ENCODE measurements around the gene GSAP.

DNA sequence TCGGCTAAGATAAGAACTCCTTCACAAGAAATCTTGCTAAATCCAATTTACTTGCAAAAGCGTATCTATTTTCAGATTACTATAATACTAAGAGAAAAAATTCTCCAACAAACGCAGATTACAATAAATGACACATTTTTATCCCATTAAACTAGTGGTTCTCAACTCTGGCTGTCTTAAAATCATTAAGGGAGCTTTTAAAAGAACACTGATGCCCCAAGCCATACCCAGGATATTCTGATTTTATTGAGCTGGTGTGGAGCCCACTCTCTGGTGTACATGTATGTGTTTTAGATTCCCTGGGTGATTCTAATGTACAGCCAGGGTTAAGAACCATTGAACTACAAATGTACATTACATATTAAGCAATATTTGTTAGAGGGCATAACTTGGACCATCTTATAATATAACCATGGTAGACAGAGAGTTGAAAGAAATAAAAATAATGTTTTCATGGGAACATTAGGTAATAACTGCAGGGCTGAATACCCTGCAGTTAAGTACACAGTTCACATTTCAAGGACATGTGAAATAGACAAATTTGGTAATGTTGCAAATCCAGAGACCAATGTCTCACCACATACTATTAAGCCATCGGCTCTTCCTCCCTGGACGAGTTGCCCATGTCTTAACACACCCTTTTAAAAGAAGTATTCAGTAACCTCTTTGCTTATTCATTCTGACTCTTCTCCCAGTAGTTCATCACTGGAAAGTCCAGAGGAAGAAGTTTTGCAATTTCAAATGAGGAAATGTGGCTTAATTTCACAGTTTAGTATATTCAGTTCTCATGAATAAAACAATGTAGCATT is 6.2 kb downstream of the GSAP start:
- no peak for TF ChIP-seq POLR2A (IDR thresholded peaks at IDR 0.05)
- TF ChIP-seq, protein P1, sequence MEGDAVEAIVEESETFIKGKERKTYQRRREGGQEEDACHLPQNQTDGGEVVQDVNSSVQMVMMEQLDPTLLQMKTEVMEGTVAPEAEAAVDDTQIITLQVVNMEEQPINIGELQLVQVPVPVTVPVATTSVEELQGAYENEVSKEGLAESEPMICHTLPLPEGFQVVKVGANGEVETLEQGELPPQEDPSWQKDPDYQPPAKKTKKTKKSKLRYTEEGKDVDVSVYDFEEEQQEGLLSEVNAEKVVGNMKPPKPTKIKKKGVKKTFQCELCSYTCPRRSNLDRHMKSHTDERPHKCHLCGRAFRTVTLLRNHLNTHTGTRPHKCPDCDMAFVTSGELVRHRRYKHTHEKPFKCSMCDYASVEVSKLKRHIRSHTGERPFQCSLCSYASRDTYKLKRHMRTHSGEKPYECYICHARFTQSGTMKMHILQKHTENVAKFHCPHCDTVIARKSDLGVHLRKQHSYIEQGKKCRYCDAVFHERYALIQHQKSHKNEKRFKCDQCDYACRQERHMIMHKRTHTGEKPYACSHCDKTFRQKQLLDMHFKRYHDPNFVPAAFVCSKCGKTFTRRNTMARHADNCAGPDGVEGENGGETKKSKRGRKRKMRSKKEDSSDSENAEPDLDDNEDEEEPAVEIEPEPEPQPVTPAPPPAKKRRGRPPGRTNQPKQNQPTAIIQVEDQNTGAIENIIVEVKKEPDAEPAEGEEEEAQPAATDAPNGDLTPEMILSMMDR (IDR thresholded peaks at IDR 0.05) = no peak

Data from lower leg skin (tissue), 3 donors.